Loucy (cell line): ENCODE data around the gene IGSF8.

Experiments
- EZH2phosphoT487 ChIP-seq: fragments of 200-600 bp; IDR thresholded peaks from 2 replicates; pipeline ENCODE4 v1.6.1; 2018; ENCODE audit warnings: antibody characterized with exemption, mild to moderate bottlenecking, moderate library complexity, borderline replicate concordance
- TF ChIP-seq, protein P1 (sequence below): fragments of 200-600 bp; sonication (generic); conservative IDR thresholded peaks from 2 replicates; pipeline ENCODE4 v1.5.1; 2014; ENCODE audit warnings: mild to moderate bottlenecking, antibody characterized with exemption, low read length

DNA sequence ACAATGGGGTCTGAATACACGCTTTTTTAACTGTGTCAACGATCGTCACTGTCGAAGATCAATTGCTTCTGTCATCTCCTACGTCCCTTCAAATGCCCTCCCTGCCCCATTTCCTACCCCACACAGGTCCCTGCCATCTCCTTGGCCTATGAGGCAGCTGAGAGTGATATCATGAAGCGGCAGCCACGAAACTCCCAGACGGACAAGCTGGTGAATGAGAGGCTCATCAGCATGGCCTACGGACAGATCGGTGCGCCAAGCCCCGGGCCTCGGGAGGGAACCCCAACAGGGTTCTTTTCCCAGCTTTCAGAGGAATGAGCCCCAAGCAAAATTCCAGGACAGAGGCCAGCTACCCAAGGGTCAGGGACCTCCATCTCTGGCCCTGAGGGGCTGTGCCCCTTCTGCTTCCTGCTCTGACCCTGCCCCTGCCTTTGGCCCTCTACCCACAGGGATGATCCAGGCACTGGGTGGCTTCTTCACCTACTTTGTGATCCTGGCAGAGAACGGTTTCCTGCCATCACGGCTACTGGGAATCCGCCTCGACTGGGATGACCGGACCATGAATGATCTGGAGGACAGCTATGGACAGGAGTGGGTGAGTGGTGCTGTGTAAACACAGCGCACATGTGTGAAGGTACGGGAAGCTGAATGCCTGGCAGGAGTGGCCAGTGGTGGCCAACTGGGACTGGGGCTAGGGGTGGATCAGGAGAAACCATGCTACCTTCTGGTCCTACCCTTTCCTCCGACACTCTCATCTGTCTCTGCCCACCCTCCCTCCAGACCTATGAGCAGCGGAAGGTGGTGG, 37.9 kb upstream of the IGSF8 start:
- TF ChIP-seq, protein P1, sequence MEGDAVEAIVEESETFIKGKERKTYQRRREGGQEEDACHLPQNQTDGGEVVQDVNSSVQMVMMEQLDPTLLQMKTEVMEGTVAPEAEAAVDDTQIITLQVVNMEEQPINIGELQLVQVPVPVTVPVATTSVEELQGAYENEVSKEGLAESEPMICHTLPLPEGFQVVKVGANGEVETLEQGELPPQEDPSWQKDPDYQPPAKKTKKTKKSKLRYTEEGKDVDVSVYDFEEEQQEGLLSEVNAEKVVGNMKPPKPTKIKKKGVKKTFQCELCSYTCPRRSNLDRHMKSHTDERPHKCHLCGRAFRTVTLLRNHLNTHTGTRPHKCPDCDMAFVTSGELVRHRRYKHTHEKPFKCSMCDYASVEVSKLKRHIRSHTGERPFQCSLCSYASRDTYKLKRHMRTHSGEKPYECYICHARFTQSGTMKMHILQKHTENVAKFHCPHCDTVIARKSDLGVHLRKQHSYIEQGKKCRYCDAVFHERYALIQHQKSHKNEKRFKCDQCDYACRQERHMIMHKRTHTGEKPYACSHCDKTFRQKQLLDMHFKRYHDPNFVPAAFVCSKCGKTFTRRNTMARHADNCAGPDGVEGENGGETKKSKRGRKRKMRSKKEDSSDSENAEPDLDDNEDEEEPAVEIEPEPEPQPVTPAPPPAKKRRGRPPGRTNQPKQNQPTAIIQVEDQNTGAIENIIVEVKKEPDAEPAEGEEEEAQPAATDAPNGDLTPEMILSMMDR, result no peak
- no peak for TF ChIP-seq EZH2phosphoT487
